ENCODE results near the gene NOXA1.

DNA sequence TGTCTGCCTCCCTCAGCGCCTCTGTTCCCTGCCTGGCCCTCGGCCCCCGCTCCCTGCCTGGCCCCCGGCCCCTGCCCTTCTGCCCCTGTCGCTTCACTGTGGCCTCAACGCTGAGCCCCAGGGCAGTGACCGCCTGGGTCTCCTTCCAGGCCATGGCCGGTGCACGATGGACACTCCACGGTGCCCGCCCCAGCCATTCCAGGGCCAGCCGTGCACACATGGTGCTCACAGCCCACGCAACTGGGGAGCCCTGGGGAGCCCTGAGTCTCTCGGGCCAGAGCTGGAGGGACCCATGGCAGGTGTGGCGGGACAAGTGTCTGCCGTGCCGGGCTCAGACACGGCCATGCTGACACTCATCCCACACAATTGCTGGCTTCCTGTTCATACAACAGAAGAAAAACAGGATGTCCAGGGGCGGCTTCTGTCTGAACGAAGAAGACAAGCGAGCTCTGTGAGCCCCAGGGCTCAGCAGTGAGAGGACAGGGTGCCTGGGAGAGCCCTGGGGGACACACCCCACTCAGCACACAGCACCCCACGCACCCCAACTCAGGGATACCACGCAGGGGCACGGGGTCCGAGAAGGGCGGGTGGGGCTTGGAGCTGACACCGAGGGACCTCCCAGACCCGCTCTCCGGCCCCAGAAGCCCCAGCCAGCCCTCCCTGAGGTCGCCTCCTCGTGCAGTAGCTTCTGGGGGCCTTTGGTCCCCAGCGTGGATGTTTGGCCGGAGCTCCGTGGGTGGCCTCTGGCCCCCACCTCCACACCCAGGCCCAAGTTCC, 35.9 kb upstream of the NOXA1 start:
- TF ChIP-seq, protein P1, sequence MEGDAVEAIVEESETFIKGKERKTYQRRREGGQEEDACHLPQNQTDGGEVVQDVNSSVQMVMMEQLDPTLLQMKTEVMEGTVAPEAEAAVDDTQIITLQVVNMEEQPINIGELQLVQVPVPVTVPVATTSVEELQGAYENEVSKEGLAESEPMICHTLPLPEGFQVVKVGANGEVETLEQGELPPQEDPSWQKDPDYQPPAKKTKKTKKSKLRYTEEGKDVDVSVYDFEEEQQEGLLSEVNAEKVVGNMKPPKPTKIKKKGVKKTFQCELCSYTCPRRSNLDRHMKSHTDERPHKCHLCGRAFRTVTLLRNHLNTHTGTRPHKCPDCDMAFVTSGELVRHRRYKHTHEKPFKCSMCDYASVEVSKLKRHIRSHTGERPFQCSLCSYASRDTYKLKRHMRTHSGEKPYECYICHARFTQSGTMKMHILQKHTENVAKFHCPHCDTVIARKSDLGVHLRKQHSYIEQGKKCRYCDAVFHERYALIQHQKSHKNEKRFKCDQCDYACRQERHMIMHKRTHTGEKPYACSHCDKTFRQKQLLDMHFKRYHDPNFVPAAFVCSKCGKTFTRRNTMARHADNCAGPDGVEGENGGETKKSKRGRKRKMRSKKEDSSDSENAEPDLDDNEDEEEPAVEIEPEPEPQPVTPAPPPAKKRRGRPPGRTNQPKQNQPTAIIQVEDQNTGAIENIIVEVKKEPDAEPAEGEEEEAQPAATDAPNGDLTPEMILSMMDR (IDR thresholded peaks at IDR 0.05) = no peak
- TF ChIP-seq POLR2A (IDR thresholded peaks at IDR 0.05) = no peak

Data from right lobe of liver (tissue), 4 donors.